DMS53 (cell line): ENCODE measurements around the gene RASSF1.
"Not testable (repeated sequence)": the region's sequence is repeated elsewhere in the genome, so short reads cannot be mapped to it uniquely, and the experiment has no call there.

ENCODE experiments used
- DNase-seq: peaks from one replicate; lab custom pipeline; 2025; lab: John Stamatoyannopoulos, UW

RASSF1 gene

GRCh38 chr3:50284121-50284520, 56.5 kb downstream of the RASSF1 start:
- DNase-seq, result not testable (repeated sequence)
